GM18909 (cell line): ENCODE measurements around the gene INPP5K.
A peak's percentile ranks its signal among the peaks of the same experiment; 100 is the strongest.
"Not testable (repeated sequence)": the region's sequence is repeated elsewhere in the genome, so short reads cannot be mapped to it uniquely, and the experiment has no call there.

Source experiments
- ATAC-seq: cut with Tn5 transposase; IDR thresholded peaks from one replicate; pipeline ENCODE4 v1.9.1; 2021; ENCODE audit warnings: mild to moderate bottlenecking; ENCODE audit not compliant: unreplicated experiment, poor library complexity

Gene INPP5K

DNA sequence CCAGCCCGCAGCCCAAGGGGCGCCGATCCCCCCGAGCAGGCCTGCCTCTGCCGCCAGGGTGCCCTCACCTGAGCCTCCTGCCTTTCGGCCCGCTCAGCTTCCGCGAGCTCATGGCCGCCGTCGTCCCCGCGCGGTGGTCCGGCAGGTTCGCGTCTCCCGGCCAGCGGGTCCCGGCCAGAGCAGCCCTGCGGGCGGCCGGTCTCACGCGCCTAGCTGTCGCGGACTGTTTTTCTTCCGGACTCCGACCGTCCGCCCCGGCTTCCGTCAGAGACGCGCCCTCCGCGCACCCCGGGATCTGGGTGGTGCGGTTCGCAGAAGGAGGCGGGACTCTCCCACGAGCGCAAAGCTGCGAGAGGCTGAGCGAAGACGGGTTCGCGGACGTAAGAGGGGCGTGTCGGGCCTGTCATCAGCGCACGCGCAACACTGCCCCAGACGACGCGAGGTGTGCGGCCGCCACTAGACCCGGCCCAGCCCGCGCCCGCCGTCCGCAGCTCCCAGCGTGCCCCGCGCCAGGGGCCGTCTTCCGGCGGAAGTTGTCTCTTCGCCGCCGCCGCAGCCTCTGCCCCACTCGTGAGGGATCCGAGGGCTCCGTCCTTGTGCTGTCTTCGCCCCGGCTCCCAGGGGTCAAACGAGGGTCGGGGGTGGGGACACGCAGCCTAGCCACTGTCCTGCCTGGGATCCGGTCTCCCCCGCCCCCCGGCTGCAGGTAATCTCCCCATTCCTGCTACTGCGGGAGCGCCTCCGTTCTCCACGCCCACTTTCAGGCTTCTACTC lies at the start of gene INPP5K:
Gene INPP5K, minus strand, starts transcription at position 225 of the 774 bp plus-strand sequence. Its CDS starts 113 bp downstream, at position 112.
- ATAC-seq = peak; percentile 89

DNA sequence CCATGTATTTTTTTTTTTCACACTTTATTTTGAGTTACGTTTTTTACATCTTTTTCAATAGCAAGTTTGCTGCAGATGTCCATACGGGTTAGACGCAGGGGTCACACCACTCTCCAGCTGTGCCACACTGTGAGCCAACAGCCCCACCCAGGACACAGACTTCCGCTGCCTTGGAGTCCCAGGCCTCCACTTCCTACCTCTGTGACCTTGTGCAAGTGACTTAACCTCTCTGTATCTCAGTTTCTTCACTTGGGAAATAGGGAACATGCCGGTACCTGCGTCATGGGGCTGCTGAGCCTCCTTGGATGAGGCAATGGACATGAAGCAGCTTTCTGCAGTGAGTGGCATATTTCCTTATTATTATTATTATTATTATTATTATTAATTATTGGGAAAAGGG lies 49.5 kb upstream of the INPP5K start:
- ATAC-seq = no peak

- no peak for ATAC-seq
These were observed 47.6 kb upstream of the INPP5K start for GRCh38 chr17:1563786-1564613.

DNA sequence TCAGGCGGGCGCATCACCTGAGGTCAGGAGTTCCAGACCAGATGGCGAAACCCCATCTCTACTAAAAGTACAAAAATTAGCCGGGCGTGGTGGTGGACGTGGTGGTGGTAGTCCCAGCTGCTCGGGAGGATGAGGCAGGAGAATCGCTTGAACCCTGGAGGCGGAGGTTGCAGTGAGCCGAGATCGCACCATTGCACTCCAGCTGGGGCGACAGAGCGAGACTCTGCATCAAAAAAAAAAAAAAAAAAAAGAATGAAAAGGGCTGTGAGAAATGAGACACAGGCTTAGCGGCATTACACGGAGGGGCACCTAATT lies 47.0 kb upstream of the INPP5K start:
- ATAC-seq = not testable (repeated sequence)

- peak; percentile 48 for ATAC-seq
These were observed 45.8 kb upstream of the INPP5K start for GRCh38 chr17:1562176-1562643.

GRCh38 chr17:1561420-1562175 lies 45.2 kb upstream of the INPP5K start:
- ATAC-seq = peak; percentile 15

- no peak for ATAC-seq
These were observed 44.5 kb upstream of the INPP5K start for GRCh38 chr17:1560858-1561355.

DNA sequence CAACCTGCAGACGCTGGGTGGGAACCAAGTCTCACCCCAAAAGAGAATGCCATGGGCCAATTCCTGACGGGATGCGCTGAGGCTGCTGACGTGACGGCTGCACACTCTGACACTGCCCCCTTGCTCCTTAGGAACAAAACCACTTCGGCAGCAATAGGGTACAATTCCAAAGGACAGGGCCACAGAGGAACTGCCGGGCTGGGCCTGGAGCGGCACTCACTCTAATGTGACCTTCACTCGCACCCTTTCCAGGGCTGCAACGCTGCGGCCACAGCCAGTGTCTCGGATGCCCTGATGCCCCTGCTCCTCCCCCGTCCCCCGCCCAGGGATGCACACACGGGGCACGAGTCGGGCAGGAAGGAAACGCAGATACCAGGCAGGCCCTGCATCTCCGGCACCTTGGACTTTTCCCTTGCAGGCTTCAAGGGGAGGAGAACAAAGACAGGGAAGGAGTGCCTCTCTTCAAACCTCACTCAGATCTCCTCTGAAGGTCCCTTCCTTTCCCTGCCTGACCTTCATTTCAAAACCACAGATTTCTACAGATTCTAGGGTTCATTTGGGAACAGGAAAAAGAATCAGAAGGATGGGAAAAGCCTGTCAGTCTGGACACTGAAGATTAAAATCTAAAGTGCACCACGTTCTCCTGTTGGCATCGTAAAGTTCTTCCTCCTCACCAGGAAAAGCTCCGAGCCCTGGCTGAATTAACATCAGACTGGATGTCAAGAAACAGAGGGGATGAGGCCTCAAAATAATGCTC lies 43.9 kb upstream of the INPP5K start:
- no peak for ATAC-seq

GRCh38 chr17:1559047-1560043 lies 42.9 kb upstream of the INPP5K start:
- no peak for ATAC-seq

DNA sequence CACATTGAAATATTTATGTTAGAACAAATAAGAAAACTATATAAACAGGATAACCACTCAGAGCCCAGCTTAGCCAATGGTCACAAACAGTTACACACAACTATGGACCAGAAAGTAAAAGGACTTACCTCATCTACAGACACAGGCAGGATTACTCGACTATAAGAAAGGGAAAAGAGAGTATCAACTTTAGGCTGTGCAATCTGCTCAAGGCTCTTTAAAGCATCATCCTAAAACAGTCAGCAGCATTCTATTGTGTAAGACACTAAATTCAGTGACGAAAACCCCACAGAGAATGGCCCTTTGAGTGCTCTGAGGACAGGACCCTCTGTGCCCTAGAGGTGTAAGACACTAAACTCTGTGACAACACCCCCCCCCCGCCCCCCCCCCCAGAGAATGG lies 42.0 kb upstream of the INPP5K start:
- no peak for ATAC-seq

GRCh38 chr17:1557355-1558095 lies 41.1 kb upstream of the INPP5K start:
- no peak for ATAC-seq

DNA sequence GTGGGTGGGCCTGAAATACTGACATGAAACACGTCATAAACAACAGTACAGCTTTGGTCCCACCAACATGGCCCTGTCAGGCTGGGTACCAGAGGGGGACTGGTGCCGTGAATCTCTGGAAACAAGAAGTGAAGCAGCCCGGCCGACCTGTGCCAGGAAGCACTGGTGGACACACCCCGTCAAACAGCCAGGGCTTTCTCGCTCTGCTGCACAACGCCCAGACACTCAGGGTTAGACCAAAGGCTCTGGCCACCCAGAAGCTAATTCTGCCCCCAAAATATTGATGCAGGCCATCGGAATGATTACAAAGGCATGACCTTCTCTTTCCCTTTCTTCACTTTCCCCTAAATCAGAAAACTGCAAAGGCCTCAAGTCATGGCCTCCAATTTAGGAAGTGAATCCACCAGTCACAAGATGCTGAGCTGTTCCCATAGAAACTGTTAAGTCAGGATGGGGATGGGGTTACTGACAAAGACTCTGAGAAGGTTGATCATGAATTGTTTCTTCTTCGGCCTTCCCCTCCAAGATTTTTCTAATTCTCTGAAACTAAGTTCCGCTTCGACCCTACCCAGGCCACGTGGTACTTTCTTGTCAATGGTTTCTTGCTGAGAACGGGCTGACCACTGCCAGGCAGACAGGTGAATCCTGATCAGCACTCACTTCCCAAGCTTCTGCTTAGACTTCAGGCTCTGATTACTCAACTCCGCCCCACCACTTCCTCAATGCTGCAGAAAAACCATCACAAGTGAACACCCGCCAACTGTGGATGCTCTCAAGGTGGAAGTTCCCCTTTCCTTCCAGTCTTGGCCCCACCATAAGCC lies 39.4 kb upstream of the INPP5K start:
- no peak for ATAC-seq

- ATAC-seq = no peak
These were observed 38.5 kb upstream of the INPP5K start for GRCh38 chr17:1554751-1555540.

GRCh38 chr17:1553354-1554266 lies 37.2 kb upstream of the INPP5K start:
- ATAC-seq = no peak

DNA sequence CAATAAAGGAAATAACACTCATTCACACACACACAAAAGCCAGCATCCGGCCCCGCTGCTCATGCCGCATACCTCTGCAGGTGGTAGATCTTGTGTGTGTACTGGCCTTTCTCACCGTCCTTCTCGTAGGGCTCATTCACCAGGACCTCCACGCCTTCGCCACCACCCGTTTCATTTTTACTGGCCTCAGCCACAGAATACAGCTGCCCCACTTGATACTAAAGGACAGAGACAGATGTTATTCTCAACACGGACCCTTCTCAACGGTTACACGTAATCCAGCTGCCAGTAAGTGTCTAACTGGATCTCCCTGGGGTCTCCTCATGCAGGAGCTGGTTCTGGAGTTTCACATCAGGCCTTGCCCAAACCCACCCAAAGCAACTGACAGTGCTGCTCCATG lies 36.5 kb upstream of the INPP5K start:
- ATAC-seq = no peak
